OCI-LY1 (cell line): Measurements from ENCODE around the gene SMCP.

ENCODE experiments used
- H2AFZ ChIP-seq: fragments of 200-600 bp; sonication (generic), shearing (Covaris generic); 2 replicates; pipeline ENCODE4 v1.6.0; 2014; ENCODE audit warnings: antibody characterized with exemption, mild to moderate bottlenecking, low read length
- H3F3A ChIP-seq: fragments of 200-600 bp; sonication (generic), shearing (Covaris generic); 2 replicates; pipeline ENCODE4 v1.6.0; 2014; ENCODE audit warnings: mild to moderate bottlenecking, antibody characterized with exemption, low read length, moderate library complexity; ENCODE audit not compliant: insufficient read depth
- H3K27ac ChIP-seq: fragments of 200-600 bp; sonication (generic); 2 replicates; pipeline ENCODE4 v1.5.1; 2014; ENCODE audit warnings: low read length, mixed run types, mild to moderate bottlenecking, low read depth; ENCODE audit not compliant: poor library complexity, severe bottlenecking
- H3K27me3 ChIP-seq: fragments of 200-600 bp; sonication (generic); 2 replicates; pipeline ENCODE4 v1.6.0; 2014; ENCODE audit warnings: antibody characterized with exemption, mild to moderate bottlenecking, low read length, moderate library complexity; ENCODE audit not compliant: insufficient read depth
- H3K36me3 ChIP-seq: fragments of 200-600 bp; sonication (generic); 2 replicates; pipeline ENCODE4 v1.6.1; 2014; ENCODE audit warnings: mild to moderate bottlenecking, antibody characterized with exemption, low read length, moderate library complexity, mixed read lengths; ENCODE audit not compliant: insufficient read depth
- H3K4me1 ChIP-seq: fragments of 200-600 bp; sonication (generic); 2 replicates; pipeline ENCODE4 v1.5.1; 2014; ENCODE audit warnings: mild to moderate bottlenecking, low read length, moderate library complexity; ENCODE audit not compliant: insufficient read depth, severe bottlenecking
- H3K4me2 ChIP-seq: fragments of 200-600 bp; sonication (generic), shearing (Covaris generic); 2 replicates; pipeline ENCODE4 v1.6.1; 2014; ENCODE audit warnings: low read length
- H3K4me3 ChIP-seq: fragments of 200-600 bp; sonication (generic); 2 replicates; pipeline ENCODE4 v1.5.1; 2014; ENCODE audit warnings: low read length, low read depth, mild to moderate bottlenecking, mixed read lengths; ENCODE audit not compliant: poor library complexity, severe bottlenecking
- H3K79me2 ChIP-seq: fragments of 200-600 bp; shearing (Covaris generic); 2 replicates; pipeline ENCODE4 v1.6.1; 2016; ENCODE audit warnings: mixed run types, low read length, mixed read lengths; ENCODE audit not compliant: insufficient read depth
- H3K9ac ChIP-seq: fragments of 200-600 bp; sonication (generic), shearing (Covaris generic); 2 replicates; pipeline ENCODE4 v1.6.1; 2014; ENCODE audit warnings: mild to moderate bottlenecking, low read length, mixed read lengths
- H3K9me2 ChIP-seq: fragments of 200-600 bp; sonication (generic), shearing (Covaris generic); 2 replicates; pipeline ENCODE4 v1.6.1; 2014; ENCODE audit warnings: low read depth, mild to moderate bottlenecking, low read length, mixed read lengths
- H3K9me3 ChIP-seq: fragments of 200-600 bp; shearing (Covaris generic); 2 replicates; pipeline ENCODE4 v1.6.1; 2014; ENCODE audit warnings: low read length, mixed read lengths
- H4K20me1 ChIP-seq: fragments of 200-600 bp; sonication (generic), shearing (Covaris generic); 2 replicates; pipeline ENCODE4 v1.6.0; 2016; ENCODE audit warnings: mild to moderate bottlenecking, low read length; ENCODE audit not compliant: insufficient read depth
- EZH2 ChIP-seq: fragments of 200-600 bp; sonication (generic), shearing (Covaris generic); IDR thresholded peaks from 2 replicates; pipeline ENCODE4 v1.8.0; 2017; ENCODE audit warnings: borderline replicate concordance, mixed run types, mild to moderate bottlenecking, antibody characterized with exemption, low read length, moderate library complexity, mixed read lengths
- TF ChIP-seq, protein P1 (sequence below): fragments of 200-600 bp; sonication (generic), shearing (Covaris generic); IDR thresholded peaks from 2 replicates; pipeline ENCODE4 v1.5.1; 2017; ENCODE audit warnings: mild to moderate bottlenecking, antibody characterized with exemption, low read length, moderate library complexity, mixed read lengths

The SMCP gene

DNA sequence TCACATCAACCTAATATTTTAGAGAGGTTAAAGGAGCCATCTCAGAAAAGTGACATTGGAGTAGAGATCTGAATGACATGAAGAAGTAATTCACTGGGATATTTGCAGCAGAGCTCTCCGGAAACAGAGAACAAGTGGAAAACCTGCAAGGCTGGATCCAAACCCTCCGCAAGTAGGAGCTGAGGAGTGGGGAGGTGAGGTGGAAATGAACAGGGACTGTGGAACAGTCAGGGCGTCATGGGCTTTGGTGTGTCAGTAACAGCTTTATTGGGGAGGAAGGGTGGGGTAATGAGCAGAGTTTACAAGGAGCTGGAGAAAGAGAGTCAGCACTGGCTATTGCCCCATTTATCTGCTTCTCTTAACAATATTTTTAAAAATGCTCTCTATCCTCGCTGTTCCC, 20.9 kb downstream of the SMCP start:
- H3K36me3 ChIP-seq = no peaks in the 10 kb centered on the region
- no peaks in the 10 kb centered on the region for H3K9me2 ChIP-seq
- TF ChIP-seq EZH2 = no peak
- TF ChIP-seq, protein P1, sequence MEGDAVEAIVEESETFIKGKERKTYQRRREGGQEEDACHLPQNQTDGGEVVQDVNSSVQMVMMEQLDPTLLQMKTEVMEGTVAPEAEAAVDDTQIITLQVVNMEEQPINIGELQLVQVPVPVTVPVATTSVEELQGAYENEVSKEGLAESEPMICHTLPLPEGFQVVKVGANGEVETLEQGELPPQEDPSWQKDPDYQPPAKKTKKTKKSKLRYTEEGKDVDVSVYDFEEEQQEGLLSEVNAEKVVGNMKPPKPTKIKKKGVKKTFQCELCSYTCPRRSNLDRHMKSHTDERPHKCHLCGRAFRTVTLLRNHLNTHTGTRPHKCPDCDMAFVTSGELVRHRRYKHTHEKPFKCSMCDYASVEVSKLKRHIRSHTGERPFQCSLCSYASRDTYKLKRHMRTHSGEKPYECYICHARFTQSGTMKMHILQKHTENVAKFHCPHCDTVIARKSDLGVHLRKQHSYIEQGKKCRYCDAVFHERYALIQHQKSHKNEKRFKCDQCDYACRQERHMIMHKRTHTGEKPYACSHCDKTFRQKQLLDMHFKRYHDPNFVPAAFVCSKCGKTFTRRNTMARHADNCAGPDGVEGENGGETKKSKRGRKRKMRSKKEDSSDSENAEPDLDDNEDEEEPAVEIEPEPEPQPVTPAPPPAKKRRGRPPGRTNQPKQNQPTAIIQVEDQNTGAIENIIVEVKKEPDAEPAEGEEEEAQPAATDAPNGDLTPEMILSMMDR = no peak
- H3K4me2 ChIP-seq = no peak overlapping the region
- no peaks in the 10 kb centered on the region for H4K20me1 ChIP-seq
- no peak overlapping the region for H3K4me3 ChIP-seq
- no peaks in the 10 kb centered on the region for H3K27me3 ChIP-seq
- no peak overlapping the region for H3K9ac ChIP-seq
- H2AFZ ChIP-seq = no peak overlapping the region
- H3K4me1 ChIP-seq = no peaks in the 10 kb centered on the region
- no peaks in the 10 kb centered on the region for H3F3A ChIP-seq
- no peaks in the 10 kb centered on the region for H3K9me3 ChIP-seq
- H3K27ac ChIP-seq = no peak overlapping the region
- H3K79me2 ChIP-seq = no peaks in the 10 kb centered on the region

DNA sequence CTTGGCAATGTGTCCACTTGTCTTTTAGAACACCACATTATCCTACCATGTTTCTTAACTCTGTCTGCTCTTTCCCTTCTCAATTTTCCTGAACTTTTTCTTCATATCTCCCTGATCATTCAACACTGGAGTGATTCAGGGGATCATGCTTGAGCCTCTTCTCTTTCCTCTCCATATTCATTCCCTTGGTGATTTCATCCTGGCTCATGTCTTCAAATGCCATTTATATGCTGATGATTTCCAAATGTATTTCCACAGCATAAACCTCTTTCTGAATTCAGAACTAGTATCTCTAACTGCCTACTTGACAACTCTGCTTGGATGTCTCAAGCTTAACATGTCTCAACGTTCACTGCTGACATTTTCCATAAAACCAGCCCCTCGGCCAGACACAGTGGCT, 21.8 kb downstream of the SMCP start:
- Histone ChIP-seq H4K20me1 (no peaks in the 10 kb centered on the region), H3K9ac (no peak overlapping the region), H3K4me2 (no peak overlapping the region), H3K36me3 (no peaks in the 10 kb centered on the region), H3K9me3 (no peaks in the 10 kb centered on the region), H3K4me3 (no peak overlapping the region), H3K27me3 (no peaks in the 10 kb centered on the region), H3K4me1 (no peaks in the 10 kb centered on the region), H3K27ac (no peak overlapping the region), H3F3A (no peaks in the 10 kb centered on the region), H3K9me2 (no peaks in the 10 kb centered on the region), H3K79me2 (no peaks in the 10 kb centered on the region), H2AFZ (no peak overlapping the region)
- TF ChIP-seq EZH2 = no peak
- TF ChIP-seq, protein P1 = no peak

DNA sequence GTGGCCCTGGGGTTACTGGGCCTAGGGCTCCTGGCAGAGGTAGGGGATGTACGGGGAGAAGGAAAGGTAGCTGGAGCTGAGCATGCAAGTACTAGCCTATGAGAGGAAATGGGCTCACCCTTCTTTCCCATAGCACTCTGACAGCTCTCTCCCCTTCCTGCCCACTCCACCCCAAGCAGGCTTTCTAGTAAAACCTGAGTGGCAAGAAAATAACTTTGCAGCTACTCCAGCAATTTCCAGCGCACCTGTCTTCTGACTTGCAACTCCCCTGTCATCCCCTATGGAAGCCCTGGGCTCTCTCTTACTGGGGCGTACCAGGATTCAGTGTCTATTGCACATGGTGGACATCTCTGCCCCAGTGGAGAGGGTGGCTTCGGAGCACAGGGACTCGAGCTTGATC, 23.5 kb downstream of the SMCP start:
- Histone ChIP-seq H2AFZ (no peak overlapping the region), H3K9me3 (no peaks in the 10 kb centered on the region), H3K4me1 (no peaks in the 10 kb centered on the region), H3K27me3 (no peaks in the 10 kb centered on the region), H3F3A (no peaks in the 10 kb centered on the region), H3K4me2 (no peak overlapping the region), H4K20me1 (no peaks in the 10 kb centered on the region), H3K9ac (no peak overlapping the region), H3K27ac (no peak overlapping the region), H3K4me3 (no peak overlapping the region), H3K79me2 (no peaks in the 10 kb centered on the region), H3K36me3 (no peaks in the 10 kb centered on the region), H3K9me2 (no peaks in the 10 kb centered on the region)
- TF ChIP-seq, protein P1 = no peak
- TF ChIP-seq EZH2 = no peak
